AG04449 (cell line): ENCODE results near the gene SLC26A11.
"Not testable (repeated sequence)": the region's sequence is repeated elsewhere in the genome, so short reads cannot be mapped to it uniquely, and the experiment has no call there.

Source experiments
- CTCF ChIA-PET: fragments of 350-600 bp; formaldehyde crosslinking; extraction: SDS; loops from one replicate; lab custom pipeline; 2021; ENCODE audit warnings: antibody characterized with exemption; lab: Yijun Ruan, JAX
- POLR2A ChIA-PET: fragments of 400-600, 350-600 bp; formaldehyde crosslinking; extraction: SDS; loops from one replicate; lab custom pipeline; 2020; ENCODE audit warnings: antibody characterized with exemption, inconsistent platforms; lab: Yijun Ruan, JAX
- DNase-seq: peaks from one replicate; pipeline ENCODE4 v3.0.0-alpha.2; 2010; ENCODE audit warnings: low read depth, low spot score
- H3K4me3 ChIP-seq: 2 replicates; pipeline ENCODE4 v1.5.1; 2011; ENCODE audit warnings: low read depth, mild to moderate bottlenecking, control low read depth, low read length
- CTCF ChIP-seq: IDR thresholded peaks from one replicate; pipeline ENCODE4 v1.5.1; 2011; ENCODE audit warnings: mild to moderate bottlenecking, moderate library complexity, low read length, control low read depth, inconsistent platforms; ENCODE audit not compliant: insufficient read depth; ENCODE audit errors: missing control alignments

Gene SLC26A11

GRCh38 chr17:80295146-80295545 lies 74.9 kb downstream of the SLC26A11 start:
- POLR2A ChIA-PET, result interaction anchor here (0.9 kb wide), 1 partner anchor 70 kb away, joined by 4 read pairs; no protein-coding TSS in a partner anchor
- CTCF ChIA-PET, result interaction anchor here (0.8 to 1.2 kb wide), 2 partner anchors 11 to 194 kb away, joined by 3 read pairs; partner anchors contain the start of gene GAA
- no peak for DNase-seq
- no peak overlapping the region for H3K4me3 ChIP-seq
- TF ChIP-seq CTCF, result no peak

GRCh38 chr17:80295559-80295958 lies 75.3 kb downstream of the SLC26A11 start:
- CTCF ChIA-PET, result interaction anchor here (0.8 kb wide), 1 partner anchor 12 kb away, joined by 3 read pairs; no protein-coding TSS in a partner anchor
- no peak for TF ChIP-seq CTCF
- POLR2A ChIA-PET, result interaction anchor here (0.9 kb wide), 1 partner anchor 70 kb away, joined by 4 read pairs; no protein-coding TSS in a partner anchor
- DNase-seq, result no peak
- no peak overlapping the region for H3K4me3 ChIP-seq

- POLR2A ChIA-PET, result no interaction called here
- CTCF ChIA-PET, result interaction anchor here (0.8 to 0.9 kb wide), 2 partner anchors 12 to 195 kb away, joined by 3 read pairs; partner anchors contain the start of gene GAA
Measured at GRCh38 chr17:80296221-80296620, 76.0 kb downstream of the SLC26A11 start.

GRCh38 chr17:80297996-80298560 lies 77.9 kb downstream of the SLC26A11 start:
- H3K4me3 ChIP-seq, result no peak overlapping the region
- ChIA-PET CTCF (no interaction called here), POLR2A (no interaction called here)
- no peak for TF ChIP-seq CTCF
- DNase-seq, result no peak

More at GRCh38 chr17:80296221-80296620, 76.0 kb downstream of the SLC26A11 start:
- no peak for TF ChIP-seq CTCF
- H3K4me3 ChIP-seq, result no peak overlapping the region
- no peak for DNase-seq

GRCh38 chr17:80299350-80300100 lies 79.3 kb downstream of the SLC26A11 start:
- H3K4me3 ChIP-seq, CTCF ChIA-PET, POLR2A ChIA-PET, DNase-seq: not testable (repeated sequence)

- POLR2A ChIA-PET, result interaction anchor here (0.6 kb wide), 1 partner anchor 21 kb away, joined by 3 read pairs; no protein-coding TSS in a partner anchor
Measured at GRCh38 chr17:80300756-80301155, 80.5 kb downstream of the SLC26A11 start.

More at GRCh38 chr17:80300756-80301155, 80.5 kb downstream of the SLC26A11 start:
- DNase-seq, H3K4me3 ChIP-seq: not testable (repeated sequence)
- CTCF ChIA-PET, result interaction anchor here (1.3 to 1.5 kb wide), 2 partner anchors 9 to 218 kb away, joined by 3 read pairs; no protein-coding TSS in a partner anchor
